Stimulated activated memory B cell treated with anti-CD40 and anti-IgM and Interleukin-4, amounts not matched to agents 10 μg/mL and 1 μg/mL and 100 μg/mL, for 72 hours (primary cell): ENCODE results near the gene SMIM1.
"Not testable (repeated sequence)": the region's sequence is repeated elsewhere in the genome, so short reads cannot be mapped to it uniquely, and the experiment has no call there.

ENCODE experiments used
- ATAC-seq: fragments of 150-1000 bp; cut with Tn5 transposase; 2 replicates; pipeline ENCODE4 v1.10.0; 2021
- H3K27ac Mint-ChIP-seq: one replicate; pipeline ENCODE4 v1.8.0; 2022; ENCODE audit warnings: mild to moderate bottlenecking, mixed read lengths
- H3K27me3 Mint-ChIP-seq: one replicate; pipeline ENCODE4 v1.8.0; 2022; ENCODE audit warnings: mixed read lengths
- H3K36me3 Mint-ChIP-seq: one replicate; pipeline ENCODE4 v1.8.0; 2022; ENCODE audit warnings: mixed read lengths
- H3K4me1 Mint-ChIP-seq: one replicate; pipeline ENCODE4 v1.8.0; 2022; ENCODE audit warnings: mixed read lengths
- H3K4me3 Mint-ChIP-seq: one replicate; pipeline ENCODE4 v1.8.0; 2022; ENCODE audit warnings: mild to moderate bottlenecking, moderate library complexity, mixed read lengths
- H3K9me3 Mint-ChIP-seq: one replicate; pipeline ENCODE4 v1.8.0; 2022; ENCODE audit warnings: mixed read lengths

Gene SMIM1

GRCh38 chr1:3809680-3810079, 37.1 kb downstream of the SMIM1 start:
- no peak for ATAC-seq
- H3K27me3 Mint-ChIP-seq, result peaks cover 23% of the 10 kb centered on the region
- peaks cover 10% of the 10 kb centered on the region for H3K36me3 Mint-ChIP-seq
- H3K27ac Mint-ChIP-seq, result no peak overlapping the region
- no peak overlapping the region for H3K4me3 Mint-ChIP-seq
- peaks cover 15% of the 10 kb centered on the region for H3K4me1 Mint-ChIP-seq
- H3K9me3 Mint-ChIP-seq, result peaks cover 7% of the 10 kb centered on the region

- Mint-ChIP-seq H3K36me3 (peaks cover 15% of the 10 kb centered on the region), H3K27me3 (peaks cover 17% of the 10 kb centered on the region)
- H3K4me3 Mint-ChIP-seq, H3K9me3 Mint-ChIP-seq, H3K4me1 Mint-ChIP-seq, ATAC-seq, H3K27ac Mint-ChIP-seq: not testable (repeated sequence)
These were observed 37.7 kb downstream of the SMIM1 start for GRCh38 chr1:3810149-3810761.

- no peak overlapping the region for H3K27ac Mint-ChIP-seq
These were observed 39.0 kb downstream of the SMIM1 start for GRCh38 chr1:3811595-3811911.

GRCh38 chr1:3814065-3814464, 41.5 kb downstream of the SMIM1 start:
- peaks cover 44% of the 10 kb centered on the region for H3K36me3 Mint-ChIP-seq
- no peak for ATAC-seq
- no peak overlapping the region for H3K4me3 Mint-ChIP-seq
- H3K27me3 Mint-ChIP-seq, result no peaks in the 10 kb centered on the region
- H3K9me3 Mint-ChIP-seq, result no peaks in the 10 kb centered on the region
- H3K4me1 Mint-ChIP-seq, result peaks cover 7% of the 10 kb centered on the region
- no peak overlapping the region for H3K27ac Mint-ChIP-seq

More at GRCh38 chr1:3811595-3811911, 39.0 kb downstream of the SMIM1 start:
- H3K9me3 Mint-ChIP-seq, result peaks cover 3% of the 10 kb centered on the region
- peaks cover 27% of the 10 kb centered on the region for H3K36me3 Mint-ChIP-seq
- H3K4me3 Mint-ChIP-seq, result no peak overlapping the region
- peaks cover 6% of the 10 kb centered on the region for H3K27me3 Mint-ChIP-seq
- peak; percentile 74 for ATAC-seq
- H3K4me1 Mint-ChIP-seq, result peaks cover 7% of the 10 kb centered on the region

GRCh38 chr1:3814771-3815561, 42.4 kb downstream of the SMIM1 start:
- peaks cover 12% of the 10 kb centered on the region for H3K4me1 Mint-ChIP-seq
- no peak overlapping the region for H3K4me3 Mint-ChIP-seq
- no peak overlapping the region for H3K27ac Mint-ChIP-seq
- H3K27me3 Mint-ChIP-seq, result no peaks in the 10 kb centered on the region
- ATAC-seq, result no peak
- H3K36me3 Mint-ChIP-seq, result peaks cover 53% of the 10 kb centered on the region
- no peaks in the 10 kb centered on the region for H3K9me3 Mint-ChIP-seq

GRCh38 chr1:3816331-3817137, 44.0 kb downstream of the SMIM1 start:
- ATAC-seq, result no peak
- H3K36me3 Mint-ChIP-seq, result peaks cover 68% of the 10 kb centered on the region
- H3K27me3 Mint-ChIP-seq, result no peaks in the 10 kb centered on the region
- H3K4me3 Mint-ChIP-seq, result no peak overlapping the region
- peaks cover 8% of the 10 kb centered on the region for H3K4me1 Mint-ChIP-seq
- H3K9me3 Mint-ChIP-seq, result no peaks in the 10 kb centered on the region
- no peak overlapping the region for H3K27ac Mint-ChIP-seq

- peaks cover 5% of the 10 kb centered on the region for H3K4me1 Mint-ChIP-seq
- H3K36me3 Mint-ChIP-seq, result peaks cover 75% of the 10 kb centered on the region
- H3K4me3 Mint-ChIP-seq, result no peak overlapping the region
- no peaks in the 10 kb centered on the region for H3K27me3 Mint-ChIP-seq
- no peaks in the 10 kb centered on the region for H3K9me3 Mint-ChIP-seq
- ATAC-seq, result no peak
- H3K27ac Mint-ChIP-seq, result no peak overlapping the region
These were observed 44.7 kb downstream of the SMIM1 start for GRCh38 chr1:3817138-3817740.

GRCh38 chr1:3817821-3818597, 45.5 kb downstream of the SMIM1 start:
- H3K9me3 Mint-ChIP-seq, result no peaks in the 10 kb centered on the region
- no peaks in the 10 kb centered on the region for H3K27me3 Mint-ChIP-seq
- H3K36me3 Mint-ChIP-seq, result peaks cover 83% of the 10 kb centered on the region
- H3K4me1 Mint-ChIP-seq, result peaks cover 5% of the 10 kb centered on the region
- no peak for ATAC-seq
- no peak overlapping the region for H3K27ac Mint-ChIP-seq
- H3K4me3 Mint-ChIP-seq, result no peak overlapping the region

GRCh38 chr1:3819771-3820200, 47.2 kb downstream of the SMIM1 start:
- H3K4me3 Mint-ChIP-seq, result no peak overlapping the region
- no peak overlapping the region for H3K27ac Mint-ChIP-seq
- peaks cover 90% of the 10 kb centered on the region for H3K36me3 Mint-ChIP-seq
- no peaks in the 10 kb centered on the region for H3K27me3 Mint-ChIP-seq
- no peaks in the 10 kb centered on the region for H3K9me3 Mint-ChIP-seq
- H3K4me1 Mint-ChIP-seq, result peaks cover 5% of the 10 kb centered on the region
- ATAC-seq, result no peak

- Mint-ChIP-seq H3K27me3 (no peaks in the 10 kb centered on the region), H3K9me3 (no peaks in the 10 kb centered on the region), H3K27ac (no peak overlapping the region), H3K4me1 (peaks cover 5% of the 10 kb centered on the region), H3K4me3 (no peak overlapping the region), H3K36me3 (peaks cover 85% of the 10 kb centered on the region)
- ATAC-seq, result no peak
These were observed 47.8 kb downstream of the SMIM1 start for GRCh38 chr1:3820316-3820715.

- no peak for ATAC-seq
- Mint-ChIP-seq H3K27me3 (no peaks in the 10 kb centered on the region), H3K36me3 (peaks cover 85% of the 10 kb centered on the region), H3K4me1 (peaks cover 5% of the 10 kb centered on the region), H3K9me3 (no peaks in the 10 kb centered on the region), H3K4me3 (no peak overlapping the region), H3K27ac (no peak overlapping the region)
These were observed 48.5 kb downstream of the SMIM1 start for GRCh38 chr1:3821004-3821403.

- peaks cover 85% of the 10 kb centered on the region for H3K36me3 Mint-ChIP-seq
These were observed 48.9 kb downstream of the SMIM1 start for GRCh38 chr1:3821447-3821846.

GRCh38 chr1:3821908-3822307, 49.4 kb downstream of the SMIM1 start:
- Mint-ChIP-seq H3K27ac (no peak overlapping the region), H3K36me3 (peaks cover 88% of the 10 kb centered on the region), H3K9me3 (no peaks in the 10 kb centered on the region), H3K4me1 (peaks cover 5% of the 10 kb centered on the region), H3K4me3 (no peak overlapping the region), H3K27me3 (no peaks in the 10 kb centered on the region)
- ATAC-seq, result no peak

More at GRCh38 chr1:3821447-3821846, 48.9 kb downstream of the SMIM1 start:
- no peak overlapping the region for H3K4me3 Mint-ChIP-seq
- no peak overlapping the region for H3K27ac Mint-ChIP-seq
- no peaks in the 10 kb centered on the region for H3K27me3 Mint-ChIP-seq
- peaks cover 5% of the 10 kb centered on the region for H3K4me1 Mint-ChIP-seq
- no peak for ATAC-seq
- H3K9me3 Mint-ChIP-seq, result no peaks in the 10 kb centered on the region

GRCh38 chr1:3822421-3822820, 49.9 kb downstream of the SMIM1 start:
- Mint-ChIP-seq H3K27me3 (no peaks in the 10 kb centered on the region), H3K27ac (no peak overlapping the region), H3K4me1 (peaks cover 5% of the 10 kb centered on the region), H3K36me3 (peaks cover 87% of the 10 kb centered on the region), H3K4me3 (no peak overlapping the region), H3K9me3 (no peaks in the 10 kb centered on the region)
- no peak for ATAC-seq
